AG10803 (cell line): ENCODE measurements around the gene POLD2.

ENCODE experiments used
- DNase-seq: peaks from one replicate; pipeline ENCODE4 v3.0.0; 2010; ENCODE audit warnings: low read depth
- H3K4me3 ChIP-seq: 2 replicates; pipeline ENCODE4 v1.5.1; 2011; ENCODE audit warnings: mild to moderate bottlenecking, low read length, control low read depth
- CTCF ChIP-seq: conservative IDR thresholded peaks from 2 replicates; pipeline ENCODE4 v1.5.1; 2011; ENCODE audit warnings: mild to moderate bottlenecking, low read length, control low read depth, inconsistent platforms

The POLD2 gene

GRCh38 chr7:44095781-44096180 is 27.6 kb downstream of the POLD2 start:
- H3K4me3 ChIP-seq, result no peak overlapping the region
- no peak for DNase-seq
- TF ChIP-seq CTCF, result no peak

GRCh38 chr7:44094883-44095592 is 28.3 kb downstream of the POLD2 start:
- H3K4me3 ChIP-seq, result no peak overlapping the region
- no peak for DNase-seq
- TF ChIP-seq CTCF, result no peak

GRCh38 chr7:44094365-44094764 is 29.0 kb downstream of the POLD2 start:
- H3K4me3 ChIP-seq, result no peak overlapping the region
- TF ChIP-seq CTCF, result no peak
- DNase-seq, result no peak

GRCh38 chr7:44093102-44093641 is 30.2 kb downstream of the POLD2 start:
- TF ChIP-seq CTCF, result no peak
- H3K4me3 ChIP-seq, result no peak overlapping the region
- no peak for DNase-seq

- H3K4me3 ChIP-seq, result peak overlapping the region; percentile 36
- DNase-seq, result peak; percentile 98
- TF ChIP-seq CTCF, result no peak
These were observed 35.2 kb downstream of the POLD2 start for GRCh38 chr7:44087911-44088838.

GRCh38 chr7:44086627-44087026 is 36.7 kb downstream of the POLD2 start:
- no peak for TF ChIP-seq CTCF
- no peak overlapping the region for H3K4me3 ChIP-seq
- DNase-seq, result no peak

GRCh38 chr7:44085546-44085945 is 37.8 kb downstream of the POLD2 start:
- no peak overlapping the region for H3K4me3 ChIP-seq
- no peak for DNase-seq
- no peak for TF ChIP-seq CTCF
